ENCODE results near the gene FANCI. TPM values are rescaled to one million over a fixed set of nuclear protein-coding genes. Genes with fewer than 3 reads are reported as not detected.

The FANCI gene
- total RNA-seq, 4 donors from 2014 or later: 4.4 to 30.1 (median 7.8) TPM

DNA sequence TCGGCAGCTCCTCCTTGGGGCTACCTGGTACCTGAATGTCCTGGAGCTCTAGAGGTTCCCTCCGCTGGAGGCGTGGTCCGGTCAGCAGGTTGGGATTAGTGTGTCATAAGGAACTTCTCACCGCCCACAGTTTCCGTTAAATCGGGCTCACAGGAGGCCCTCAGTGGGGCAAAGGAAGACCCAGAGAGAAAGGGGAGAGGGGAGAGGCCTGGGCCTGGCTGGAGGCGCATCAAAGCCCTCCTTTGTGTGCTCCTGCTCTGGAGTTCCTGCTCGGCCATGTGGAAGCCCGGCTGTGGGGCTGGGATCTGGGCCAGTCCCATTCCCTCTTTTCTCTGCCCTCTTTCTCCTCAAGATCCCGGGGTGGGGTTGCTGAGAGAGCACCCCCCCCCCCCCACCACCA is 22.2 kb upstream of the FANCI start, which contains the start of gene RLBP1:
Gene RLBP1, minus strand, starts transcription at position 37 of the 400 bp plus-strand sequence. CDS start 2,604 bp downstream, outside the sequence.
- TF ChIP-seq, protein P1, sequence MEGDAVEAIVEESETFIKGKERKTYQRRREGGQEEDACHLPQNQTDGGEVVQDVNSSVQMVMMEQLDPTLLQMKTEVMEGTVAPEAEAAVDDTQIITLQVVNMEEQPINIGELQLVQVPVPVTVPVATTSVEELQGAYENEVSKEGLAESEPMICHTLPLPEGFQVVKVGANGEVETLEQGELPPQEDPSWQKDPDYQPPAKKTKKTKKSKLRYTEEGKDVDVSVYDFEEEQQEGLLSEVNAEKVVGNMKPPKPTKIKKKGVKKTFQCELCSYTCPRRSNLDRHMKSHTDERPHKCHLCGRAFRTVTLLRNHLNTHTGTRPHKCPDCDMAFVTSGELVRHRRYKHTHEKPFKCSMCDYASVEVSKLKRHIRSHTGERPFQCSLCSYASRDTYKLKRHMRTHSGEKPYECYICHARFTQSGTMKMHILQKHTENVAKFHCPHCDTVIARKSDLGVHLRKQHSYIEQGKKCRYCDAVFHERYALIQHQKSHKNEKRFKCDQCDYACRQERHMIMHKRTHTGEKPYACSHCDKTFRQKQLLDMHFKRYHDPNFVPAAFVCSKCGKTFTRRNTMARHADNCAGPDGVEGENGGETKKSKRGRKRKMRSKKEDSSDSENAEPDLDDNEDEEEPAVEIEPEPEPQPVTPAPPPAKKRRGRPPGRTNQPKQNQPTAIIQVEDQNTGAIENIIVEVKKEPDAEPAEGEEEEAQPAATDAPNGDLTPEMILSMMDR (IDR thresholded peaks at IDR 0.05; ENCODE audit: low read depth): no peak

DNA sequence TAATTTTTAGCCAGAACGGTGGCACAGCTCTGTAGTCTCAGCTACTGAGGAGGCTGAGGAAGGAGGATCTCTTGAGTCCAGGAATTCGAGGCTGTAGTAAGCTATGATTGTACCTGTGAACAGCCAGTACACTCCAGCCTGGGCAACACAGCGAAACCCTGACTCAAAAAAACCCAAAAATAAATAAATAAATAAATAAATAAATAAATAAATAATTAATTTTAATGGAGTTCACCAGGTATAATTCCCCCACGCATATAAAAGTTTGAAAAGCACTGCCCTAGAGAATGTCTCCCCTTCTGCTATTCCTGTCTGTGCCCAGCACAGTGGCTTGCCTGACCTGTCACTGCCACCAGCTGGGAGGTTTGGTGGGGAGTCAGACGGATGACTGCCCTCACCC is 18.2 kb upstream of the FANCI start:
- TF ChIP-seq, protein P1 (IDR thresholded peaks at IDR 0.05; ENCODE audit: low read depth): no peak

DNA sequence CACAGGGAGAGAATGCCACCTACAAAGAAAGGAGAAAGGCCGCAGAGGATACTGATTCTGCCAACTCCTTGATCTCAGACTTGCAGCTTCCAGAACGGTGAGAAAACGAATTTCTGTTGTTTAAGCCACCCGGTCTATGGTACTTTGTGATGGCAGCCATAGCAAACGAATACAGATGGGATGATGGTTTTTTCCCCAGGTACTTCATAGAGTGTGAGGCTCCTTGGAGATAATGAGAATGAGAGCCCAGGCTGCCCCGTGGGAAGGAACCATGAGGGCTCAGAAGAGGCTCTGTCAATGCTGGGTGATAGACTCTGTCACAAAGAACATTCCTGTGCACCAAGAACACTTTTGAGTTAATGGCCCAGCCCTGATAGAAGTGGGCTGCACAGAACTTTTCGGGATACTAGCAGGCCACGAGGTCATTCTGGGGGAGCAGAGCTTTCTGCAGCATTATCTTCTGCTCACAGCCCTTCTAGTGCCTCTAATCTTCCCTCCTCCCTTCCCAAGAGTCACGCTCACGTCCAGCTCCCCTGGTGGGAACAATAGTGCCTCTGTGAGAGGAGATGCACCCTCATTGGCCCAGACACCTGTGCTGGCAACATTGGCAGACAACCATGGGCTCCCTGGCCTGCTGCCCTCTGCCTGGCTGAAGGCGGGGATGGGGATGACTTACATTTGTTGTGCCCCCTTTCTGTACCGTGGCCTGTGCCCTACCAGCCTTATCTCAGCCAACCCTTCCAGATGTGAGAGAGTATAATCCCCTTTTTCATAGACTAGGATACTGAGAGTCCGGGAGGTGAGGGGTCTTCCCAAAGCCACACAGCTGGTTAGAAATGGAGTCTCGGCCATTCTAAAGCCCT is 17.2 kb upstream of the FANCI start:
- TF ChIP-seq, protein P1 (IDR thresholded peaks at IDR 0.05; ENCODE audit: low read depth): no peak

DNA sequence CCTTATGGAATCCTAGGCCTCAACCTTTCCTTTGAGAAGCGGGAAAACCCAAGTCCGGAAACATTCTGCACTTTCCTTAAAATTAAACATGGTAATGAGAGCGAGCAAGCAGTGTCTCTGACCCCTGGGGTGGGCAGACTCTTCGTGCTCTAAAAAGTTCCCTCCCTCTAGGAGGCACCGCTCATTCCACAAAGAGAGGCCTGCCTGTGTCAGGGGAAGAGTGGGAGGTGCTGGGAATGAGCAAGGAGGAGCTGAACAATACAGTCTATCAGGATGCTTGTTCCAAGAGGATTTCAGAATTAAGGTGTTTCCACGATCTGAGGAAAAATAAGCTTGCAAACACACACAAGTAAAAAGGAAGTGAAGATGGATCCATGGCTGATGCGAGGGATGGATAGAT is 16.4 kb upstream of the FANCI start:
- TF ChIP-seq, protein P1 (IDR thresholded peaks at IDR 0.05; ENCODE audit: low read depth): no peak

DNA sequence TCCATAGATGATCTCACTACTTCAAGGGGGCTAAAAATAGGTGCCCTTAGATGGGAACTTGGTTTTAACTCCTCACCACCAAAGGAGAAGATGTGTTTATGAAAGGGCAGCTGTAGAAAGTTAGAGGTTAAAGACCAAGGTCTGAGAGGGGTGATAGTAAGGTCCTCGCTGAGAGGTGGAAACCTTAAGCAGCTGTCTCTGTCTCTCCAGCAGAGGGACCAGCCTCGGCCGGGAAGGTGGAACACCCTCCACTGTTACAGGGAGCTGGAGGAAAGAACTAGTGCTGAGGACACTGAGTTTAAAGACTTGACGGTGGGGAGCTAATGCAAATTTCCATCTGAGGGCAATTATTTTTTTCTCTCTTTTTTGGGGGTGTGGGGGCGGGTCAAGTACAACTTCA is 13.5 kb upstream of the FANCI start:
- TF ChIP-seq, protein P1 (IDR thresholded peaks at IDR 0.05; ENCODE audit: low read depth): no peak

DNA sequence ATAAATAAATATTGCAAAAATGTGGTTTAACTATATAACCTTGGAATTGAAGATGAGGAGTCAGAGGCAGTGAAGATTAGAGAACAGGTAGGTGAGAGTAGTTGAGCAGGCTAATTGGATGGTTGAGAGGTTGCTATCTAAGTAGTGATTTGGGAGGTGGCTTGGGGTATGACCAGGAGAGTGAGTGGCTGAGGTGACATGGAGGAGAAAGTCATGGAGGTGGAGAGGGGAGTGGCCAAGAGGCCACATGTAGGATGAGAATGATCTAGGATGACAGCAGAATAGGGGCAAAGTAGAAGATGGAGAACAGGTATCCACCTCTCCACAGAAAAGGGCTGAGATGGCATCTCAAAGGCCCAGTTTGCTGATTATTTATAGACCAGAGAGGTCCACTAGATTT is 11.9 kb upstream of the FANCI start:
- TF ChIP-seq, protein P1 (IDR thresholded peaks at IDR 0.05; ENCODE audit: low read depth): no peak

DNA sequence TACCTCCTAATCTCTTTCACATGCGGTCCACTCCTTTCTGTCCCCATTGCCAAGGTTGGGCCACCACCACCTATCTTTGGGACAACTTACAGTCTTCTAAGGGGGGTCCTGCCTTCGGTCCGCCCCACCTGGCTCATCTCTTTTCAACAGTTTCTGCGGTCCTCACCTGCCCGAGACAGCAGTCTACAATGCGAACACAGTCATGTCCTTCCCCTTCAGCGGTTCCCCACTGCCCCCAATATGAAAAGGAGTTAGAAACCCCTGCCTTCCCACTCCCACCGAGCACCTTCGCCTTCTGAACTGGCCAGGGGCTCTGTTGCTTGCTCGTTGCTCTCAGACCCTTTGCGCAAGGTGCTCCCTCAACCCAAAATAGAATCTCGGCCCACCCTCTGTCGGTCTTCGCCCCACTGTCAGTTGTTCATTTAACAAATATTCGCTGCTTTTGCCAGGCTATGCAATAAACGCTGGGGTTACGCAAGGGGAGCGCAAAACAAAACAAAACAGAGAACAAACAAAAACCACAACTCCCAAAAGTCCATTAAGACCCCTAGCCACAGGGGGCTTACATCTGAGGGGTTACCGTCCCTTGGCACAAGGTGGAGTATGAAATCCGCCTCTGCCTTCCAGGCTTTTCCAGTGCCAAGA is 611 bp upstream of the FANCI start:
- TF ChIP-seq, protein P1 (IDR thresholded peaks at IDR 0.05; ENCODE audit: low read depth): no peak

Measured in subcutaneous adipose tissue (tissue), 4 donors.